NCI-H82 treated with DMSO at 0.1 percent for 48 hours (cell line): ENCODE measurements around the gene THBS1.
A peak's percentile ranks its signal among the peaks of the same experiment; 100 is the strongest.

ENCODE experiments used
- DNase-seq: peaks from one replicate; lab custom pipeline; 2025; ENCODE audit not compliant: unreplicated experiment; lab: John Stamatoyannopoulos, UW

Gene THBS1

GRCh38 chr15:39573844-39574243, 7.0 kb upstream of the THBS1 start:
- DNase-seq, result no peak

GRCh38 chr15:39574427-39574826, 6.5 kb upstream of the THBS1 start:
- DNase-seq, result no peak

- no peak for DNase-seq
Observed at GRCh38 chr15:39575180-39575579, 5.7 kb upstream of the THBS1 start.

GRCh38 chr15:39578851-39579486, 1.9 kb upstream of the THBS1 start:
- DNase-seq, result no peak

- DNase-seq, result no peak
Observed at GRCh38 chr15:39579487-39580116, 1.3 kb upstream of the THBS1 start.

GRCh38 chr15:39580117-39580484, 778 bp upstream of the THBS1 start:
- DNase-seq, result peak; percentile 35

- no peak for DNase-seq
Observed at GRCh38 chr15:39581242-39581792, 438 bp downstream of the THBS1 start.

- DNase-seq, result no peak
Observed at GRCh38 chr15:39581793-39582285, 960 bp downstream of the THBS1 start.

- DNase-seq, result no peak
Observed at GRCh38 chr15:39582286-39582976, 1.6 kb downstream of the THBS1 start.

GRCh38 chr15:39582977-39583595, 2.2 kb downstream of the THBS1 start:
- no peak for DNase-seq

GRCh38 chr15:39583596-39584265, 2.9 kb downstream of the THBS1 start:
- DNase-seq, result no peak

- no peak for DNase-seq
Observed at GRCh38 chr15:39584266-39584659, 3.4 kb downstream of the THBS1 start.

- no peak for DNase-seq
Observed at GRCh38 chr15:39584662-39585388, 3.9 kb downstream of the THBS1 start.

GRCh38 chr15:39585389-39585841, 4.5 kb downstream of the THBS1 start:
- no peak for DNase-seq

GRCh38 chr15:39585871-39586301, 5.0 kb downstream of the THBS1 start:
- DNase-seq, result no peak

- no peak for DNase-seq
Observed at GRCh38 chr15:39586387-39587095, 5.7 kb downstream of the THBS1 start.

- no peak for DNase-seq
Observed at GRCh38 chr15:39587096-39587721, 6.3 kb downstream of the THBS1 start.

GRCh38 chr15:39587731-39588530, 7.1 kb downstream of the THBS1 start:
- DNase-seq, result no peak
